GM12872 (cell line): ENCODE results near the gene GRID1.

Experiments
- TF ChIP-seq, protein P1 (sequence below): IDR thresholded peaks from 3 replicates; pipeline ENCODE4 v1.5.1; 2011; ENCODE audit warnings: low read depth, mild to moderate bottlenecking, low read length, moderate library complexity; ENCODE audit not compliant: insufficient read depth

Gene GRID1

DNA sequence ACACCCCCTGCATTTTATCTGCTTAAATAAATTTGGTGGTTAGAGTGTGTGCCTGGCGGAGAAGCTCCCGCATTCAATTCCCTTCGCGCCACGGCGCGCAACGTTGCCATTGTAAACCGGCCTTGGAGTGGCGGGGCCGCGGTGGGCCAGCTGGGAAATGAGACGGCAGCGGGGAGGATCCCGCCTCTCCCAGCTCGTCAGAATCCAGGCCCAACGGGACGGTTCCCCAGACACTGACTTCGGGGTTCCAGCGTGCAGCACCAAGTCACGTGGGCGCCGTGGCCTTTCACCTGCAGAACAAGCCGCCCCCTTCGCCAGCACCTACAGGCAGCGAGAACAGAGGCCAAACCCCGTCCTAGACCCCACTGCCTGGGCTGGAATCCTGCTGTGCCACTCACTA lies 103.4 kb downstream of the GRID1 start:
- TF ChIP-seq, protein P1, sequence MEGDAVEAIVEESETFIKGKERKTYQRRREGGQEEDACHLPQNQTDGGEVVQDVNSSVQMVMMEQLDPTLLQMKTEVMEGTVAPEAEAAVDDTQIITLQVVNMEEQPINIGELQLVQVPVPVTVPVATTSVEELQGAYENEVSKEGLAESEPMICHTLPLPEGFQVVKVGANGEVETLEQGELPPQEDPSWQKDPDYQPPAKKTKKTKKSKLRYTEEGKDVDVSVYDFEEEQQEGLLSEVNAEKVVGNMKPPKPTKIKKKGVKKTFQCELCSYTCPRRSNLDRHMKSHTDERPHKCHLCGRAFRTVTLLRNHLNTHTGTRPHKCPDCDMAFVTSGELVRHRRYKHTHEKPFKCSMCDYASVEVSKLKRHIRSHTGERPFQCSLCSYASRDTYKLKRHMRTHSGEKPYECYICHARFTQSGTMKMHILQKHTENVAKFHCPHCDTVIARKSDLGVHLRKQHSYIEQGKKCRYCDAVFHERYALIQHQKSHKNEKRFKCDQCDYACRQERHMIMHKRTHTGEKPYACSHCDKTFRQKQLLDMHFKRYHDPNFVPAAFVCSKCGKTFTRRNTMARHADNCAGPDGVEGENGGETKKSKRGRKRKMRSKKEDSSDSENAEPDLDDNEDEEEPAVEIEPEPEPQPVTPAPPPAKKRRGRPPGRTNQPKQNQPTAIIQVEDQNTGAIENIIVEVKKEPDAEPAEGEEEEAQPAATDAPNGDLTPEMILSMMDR = no peak

DNA sequence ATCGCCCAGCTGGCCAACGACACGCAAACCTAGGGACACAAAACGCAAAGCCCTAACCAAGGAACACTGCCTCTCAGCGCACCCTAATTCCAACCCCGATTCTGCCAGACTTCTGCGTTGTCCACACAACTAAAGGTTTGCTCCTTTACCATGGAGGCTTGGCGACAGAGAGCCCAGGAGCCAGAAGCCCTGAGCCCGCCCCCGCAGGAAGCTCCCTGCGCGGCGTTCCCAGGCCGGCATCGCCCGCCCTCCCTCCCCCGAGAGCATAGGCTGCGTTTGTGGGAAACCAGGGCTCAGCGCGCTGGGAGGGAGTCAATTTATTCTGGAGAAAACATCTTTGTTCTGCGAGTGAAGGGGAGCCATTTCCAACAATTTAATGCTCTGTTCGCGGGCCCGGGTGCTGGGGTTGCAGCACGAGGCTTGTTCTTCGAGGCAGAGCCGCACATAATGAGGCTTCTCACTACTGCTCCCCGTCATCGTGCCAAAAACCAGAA lies 103.9 kb downstream of the GRID1 start:
- TF ChIP-seq, protein P1 = no peak

DNA sequence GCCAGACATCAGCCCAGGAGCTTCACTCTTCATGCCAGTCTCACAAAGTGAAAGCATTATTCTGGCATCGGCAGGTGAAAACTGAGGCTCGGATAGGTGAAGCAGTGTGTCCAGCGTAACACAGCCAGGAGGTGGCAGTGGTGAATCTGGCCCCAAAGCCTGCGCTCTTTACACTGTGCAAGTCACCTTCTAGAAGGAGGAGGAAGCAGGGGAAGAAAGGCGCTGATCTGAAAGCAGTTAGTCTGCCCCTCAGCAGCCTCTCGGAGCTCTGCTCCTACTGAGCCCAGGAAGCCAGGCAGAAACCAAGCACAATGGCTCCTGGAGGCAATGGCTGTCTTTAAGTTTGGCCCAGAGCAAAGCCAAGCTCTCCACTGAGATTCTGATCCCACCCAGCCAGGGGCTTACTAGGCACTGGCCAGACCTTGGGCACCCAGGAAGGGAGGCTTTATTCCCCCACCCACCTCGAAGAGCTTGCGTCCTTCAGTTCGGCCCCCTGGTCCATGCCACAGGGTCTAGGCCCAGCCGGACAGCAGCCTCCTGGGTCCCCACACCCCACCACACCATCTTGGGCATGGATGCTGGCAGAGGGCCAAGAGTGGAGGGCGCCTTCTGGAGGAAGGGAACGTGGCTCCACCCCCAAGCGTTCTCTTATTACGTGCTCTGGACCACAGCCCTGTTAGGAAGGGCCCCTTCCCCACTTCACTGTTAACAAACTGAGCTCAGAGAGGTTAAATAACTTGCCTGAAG lies 104.5 kb downstream of the GRID1 start:
- TF ChIP-seq, protein P1 = peak; percentile 71

DNA sequence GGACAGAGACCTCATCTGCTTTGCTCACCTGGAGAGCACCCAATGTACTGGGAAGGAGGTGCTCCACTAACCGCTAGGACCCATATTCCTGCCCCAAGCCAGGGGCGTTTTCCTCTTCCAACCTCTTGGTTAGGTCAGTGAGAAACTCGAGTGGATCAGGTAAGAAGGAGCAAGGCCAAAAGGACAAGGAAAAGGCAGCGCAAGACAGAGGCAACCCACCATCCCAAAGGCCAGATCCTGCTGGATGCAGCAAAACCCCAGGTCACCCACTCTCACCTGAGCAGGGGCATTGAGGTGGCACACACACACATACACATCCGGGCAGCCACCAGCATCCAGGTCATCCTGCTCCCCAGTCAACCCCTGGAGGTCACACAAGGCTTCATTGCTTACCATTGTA lies 105.1 kb downstream of the GRID1 start:
- TF ChIP-seq, protein P1 = no peak

DNA sequence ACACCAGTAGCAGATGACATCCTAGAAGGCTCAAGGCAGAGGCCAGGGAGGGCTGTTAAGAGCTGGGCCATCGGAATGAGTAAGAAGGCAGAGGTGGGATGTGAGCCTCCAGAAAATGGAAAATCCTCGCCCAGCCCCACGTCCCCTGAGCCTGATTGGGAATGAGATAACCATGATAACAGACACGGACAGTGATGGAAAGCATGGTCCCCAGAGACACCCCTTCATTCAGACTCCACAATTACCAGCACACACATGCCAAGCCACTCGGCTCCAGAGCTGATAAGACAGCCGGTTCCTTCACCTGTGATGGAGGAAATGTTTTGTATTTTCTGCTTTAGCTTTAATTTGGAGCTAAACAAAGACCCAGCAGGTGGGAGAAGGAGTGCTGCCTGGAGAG lies 106.0 kb downstream of the GRID1 start:
- TF ChIP-seq, protein P1 = no peak

DNA sequence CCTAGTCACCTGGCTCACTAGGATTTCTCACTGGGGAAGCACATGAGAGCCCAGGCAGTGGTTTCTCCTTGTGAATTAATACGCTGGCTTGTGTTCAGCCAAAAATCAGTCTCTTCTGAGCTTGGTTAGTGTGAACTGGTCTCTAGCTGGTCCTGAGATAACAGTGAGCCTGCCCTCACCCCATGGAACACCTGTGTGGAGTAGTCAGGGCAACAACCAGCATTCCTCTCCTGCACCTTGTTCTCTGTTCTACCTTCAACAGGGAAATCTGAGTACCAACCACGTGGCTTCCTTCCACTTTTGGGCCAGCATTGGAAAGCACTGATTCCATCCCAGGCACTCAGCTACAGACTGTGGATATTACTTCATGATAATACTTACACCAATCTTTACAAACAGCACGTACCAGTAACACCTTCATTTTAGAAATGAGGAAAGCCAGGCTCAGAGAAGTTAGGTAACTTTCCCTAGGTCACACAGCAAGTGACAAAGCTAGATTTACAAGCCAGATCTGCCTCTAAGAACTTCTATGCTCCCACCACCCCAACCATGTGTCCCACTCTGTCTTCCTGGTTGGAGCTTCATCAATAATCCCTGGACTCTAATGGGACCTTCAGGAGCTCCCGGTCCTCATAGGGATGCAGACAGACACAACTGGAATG lies 106.6 kb downstream of the GRID1 start:
- TF ChIP-seq, protein P1 = no peak

DNA sequence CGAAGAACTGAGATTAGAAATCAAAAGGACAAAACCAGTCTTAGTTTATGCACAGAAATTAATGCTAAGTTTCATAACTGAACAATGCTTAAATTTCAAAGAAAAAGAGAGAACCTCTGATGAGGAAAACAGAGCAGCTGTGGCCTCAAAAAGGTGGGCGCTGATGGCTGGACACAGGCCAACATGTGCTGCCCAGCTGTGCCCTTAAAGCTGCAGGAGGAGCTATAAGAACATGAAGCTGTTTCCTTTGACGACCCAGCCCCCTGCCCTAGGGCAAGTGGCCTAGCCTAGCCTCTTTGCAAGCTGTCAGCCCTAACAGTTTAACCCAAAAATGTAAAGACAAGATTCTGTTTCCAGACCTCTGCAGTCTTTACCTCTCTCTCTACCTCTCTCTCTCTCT lies 107.7 kb downstream of the GRID1 start:
- TF ChIP-seq, protein P1 = no peak
